ENCODE data around the gene GNS.

- TF ChIP-seq CTCF (IDR thresholded peaks at IDR 0.05) (no peak), POLR2A (IDR thresholded peaks at IDR 0.05) (no peak)
Observed at GRCh38 chr12:64671681-64672080, 87.5 kb downstream of the GNS start.

Data from esophagus squamous epithelium (tissue), 4 donors.